Hepatocyte (in vitro differentiated cells): ENCODE data around the gene GNAL.

Experiments
- CTCF ChIP-seq: fragments of 200-600 bp; sonication (generic); IDR thresholded peaks from 2 replicates; pipeline ENCODE4 v1.5.1; 2016; ENCODE audit warnings: antibody characterized with exemption, mild to moderate bottlenecking; ENCODE audit not compliant: poor library complexity
- EZH2 ChIP-seq: fragments of 200-600 bp; sonication (generic); IDR thresholded peaks from 2 replicates; pipeline ENCODE4 v1.6.1; 2016; ENCODE audit warnings: antibody characterized with exemption, mild to moderate bottlenecking, borderline replicate concordance
- EZH2phosphoT487 ChIP-seq: fragments of 200-600 bp; sonication (generic); IDR thresholded peaks from one replicate; pipeline ENCODE4 v1.6.1; 2018; ENCODE audit warnings: antibody characterized with exemption, mild to moderate bottlenecking, low read depth, moderate library complexity; ENCODE audit not compliant: unreplicated experiment, severe bottlenecking

- TF ChIP-seq CTCF (no peak), EZH2 (no peak), EZH2phosphoT487 (no peak)
These were observed 21.5 kb downstream of the GNAL start for GRCh38 chr18:11710578-11710977.
